C4-2B (cell line): ENCODE measurements around the gene NYNRIN.

Experiments
- CTCF ChIP-seq: fragments of 450-650 bp; conservative IDR thresholded peaks from 2 replicates; pipeline ENCODE4 v1.5.1; 2017; ENCODE audit warnings: mild to moderate bottlenecking
- ZFX ChIP-seq: fragments of 450-650 bp; IDR thresholded peaks from 2 replicates; pipeline ENCODE4 v1.6.1; 2017

GRCh38 chr14:24368212-24368561 is 30.6 kb upstream of the NYNRIN start:
- TF ChIP-seq CTCF (no peak), ZFX (no peak)
